ENCODE results near the gene POLR2L. TPM values are rescaled to one million over a fixed set of nuclear protein-coding genes. Genes with fewer than 3 reads are reported as not detected.

The POLR2L gene
- total and polyA plus RNA-seq, 2 of the 13 experiments (the other 11 are each of a cell fraction or from before 2014, with no cell fraction given): 104 to 114 TPM

DNA sequence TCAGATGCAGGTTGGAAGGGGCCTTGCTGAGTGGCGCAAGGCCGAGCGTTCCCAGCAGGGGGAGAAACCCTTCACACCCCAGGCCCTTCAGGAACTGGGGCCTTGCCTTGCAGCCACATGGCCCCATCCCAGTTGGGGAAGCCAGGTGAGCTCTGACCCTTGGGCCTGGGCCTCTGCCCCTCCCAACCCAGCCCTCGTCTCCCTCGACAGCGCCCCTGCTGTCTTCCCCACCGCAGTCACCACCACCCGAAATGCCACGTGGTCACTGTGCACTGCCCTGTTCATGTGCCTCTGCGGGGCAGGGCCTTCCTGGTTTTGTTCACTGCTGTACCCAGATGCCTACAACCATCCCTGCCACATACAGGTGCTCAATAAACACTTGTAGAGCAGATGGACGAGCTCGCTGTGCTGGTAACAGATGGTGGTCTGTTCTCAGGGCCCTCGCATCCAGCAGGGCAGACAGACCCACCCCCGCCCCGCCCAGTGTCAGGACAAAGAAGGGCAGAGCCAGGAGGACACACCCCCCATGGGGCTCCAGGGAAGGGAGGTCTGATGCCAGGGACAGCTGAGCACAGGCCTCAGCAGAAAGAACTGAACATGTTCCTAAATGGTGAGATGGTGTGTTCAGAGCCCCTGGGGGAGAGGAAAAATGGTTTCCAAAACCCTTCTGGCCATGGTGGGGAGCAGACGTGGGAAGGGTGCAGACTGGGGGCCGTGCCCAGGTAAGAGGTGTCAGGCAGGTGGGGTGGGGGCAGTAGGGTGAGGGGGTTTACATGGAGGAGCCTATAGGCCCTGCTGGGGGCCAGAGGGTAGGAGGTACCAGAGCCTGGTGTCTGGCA, 3.7 kb downstream of the POLR2L start (continued):
- TF ChIP-seq, protein P1, sequence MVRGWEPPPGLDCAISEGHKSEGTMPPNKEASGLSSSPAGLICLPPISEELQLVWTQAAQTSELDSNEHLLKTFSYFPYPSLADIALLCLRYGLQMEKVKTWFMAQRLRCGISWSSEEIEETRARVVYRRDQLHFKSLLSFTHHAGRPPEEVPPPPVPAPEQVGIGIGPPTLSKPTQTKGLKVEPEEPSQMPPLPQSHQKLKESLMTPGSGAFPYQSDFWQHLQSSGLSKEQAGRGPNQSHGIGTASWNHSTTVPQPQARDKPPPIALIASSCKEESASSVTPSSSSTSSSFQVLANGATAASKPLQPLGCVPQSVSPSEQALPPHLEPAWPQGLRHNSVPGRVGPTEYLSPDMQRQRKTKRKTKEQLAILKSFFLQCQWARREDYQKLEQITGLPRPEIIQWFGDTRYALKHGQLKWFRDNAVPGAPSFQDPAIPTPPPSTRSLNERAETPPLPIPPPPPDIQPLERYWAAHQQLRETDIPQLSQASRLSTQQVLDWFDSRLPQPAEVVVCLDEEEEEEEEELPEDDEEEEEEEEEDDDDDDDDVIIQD (CRISPR knock-in tag; IDR thresholded peaks at IDR 0.05; ENCODE audit: low read depth): peak; percentile 62; the same call in 1 of the 2 replicates
- TF ChIP-seq NCOA5 (CRISPR knock-in tag; IDR thresholded peaks at IDR 0.05) (no peak), THAP8 (CRISPR knock-in tag; IDR thresholded peaks at IDR 0.05; ENCODE audit: borderline replicate concordance) (no peak), NFE2L2 (IDR thresholded peaks at IDR 0.05; ENCODE audit: low read length) (no peak), GZF1 (CRISPR knock-in tag; IDR thresholded peaks at IDR 0.05) (0 out of 2 replicates have a peak, but pooled peaks have one; percentile 41), PPARG (CRISPR knock-in tag; conservative IDR thresholded peaks at IDR 0.05) (peak; percentile 50; the same call in 1 of the 2 replicates), AHDC1 (CRISPR knock-in tag; IDR thresholded peaks at IDR 0.05; ENCODE audit: borderline replicate concordance) (no peak), MAF1 (CRISPR knock-in tag; IDR thresholded peaks at IDR 0.05; ENCODE audit: borderline replicate concordance) (no peak), RELA (CRISPR knock-in tag; IDR thresholded peaks at IDR 0.05) (no peak), RFXAP (CRISPR knock-in tag; IDR thresholded peaks at IDR 0.05; ENCODE audit: borderline replicate concordance) (no peak), ZNF276 (CRISPR knock-in tag; IDR thresholded peaks at IDR 0.05; ENCODE audit: low read depth) (peak; percentile 68; the same call in 1 of the 2 replicates), FOSL1 (CRISPR knock-in tag; IDR thresholded peaks at IDR 0.05; ENCODE audit: borderline replicate concordance) (no peak), NFKBIZ (CRISPR knock-in tag; IDR thresholded peaks at IDR 0.05) (no peak), TBP (CRISPR knock-in tag; IDR thresholded peaks at IDR 0.05) (no peak), ZNF589 (CRISPR knock-in tag; conservative IDR thresholded peaks at IDR 0.05) (peak; percentile 68; the same call in 1 of the 2 replicates), NR2C2 (CRISPR knock-in tag; IDR thresholded peaks at IDR 0.05; ENCODE audit: borderline replicate concordance) (peak; percentile 68), ZMYM4 (CRISPR knock-in tag; IDR thresholded peaks at IDR 0.05) (peak; percentile 52; the same call in 1 of the 2 replicates)
- TF ChIP-seq, protein P2, sequence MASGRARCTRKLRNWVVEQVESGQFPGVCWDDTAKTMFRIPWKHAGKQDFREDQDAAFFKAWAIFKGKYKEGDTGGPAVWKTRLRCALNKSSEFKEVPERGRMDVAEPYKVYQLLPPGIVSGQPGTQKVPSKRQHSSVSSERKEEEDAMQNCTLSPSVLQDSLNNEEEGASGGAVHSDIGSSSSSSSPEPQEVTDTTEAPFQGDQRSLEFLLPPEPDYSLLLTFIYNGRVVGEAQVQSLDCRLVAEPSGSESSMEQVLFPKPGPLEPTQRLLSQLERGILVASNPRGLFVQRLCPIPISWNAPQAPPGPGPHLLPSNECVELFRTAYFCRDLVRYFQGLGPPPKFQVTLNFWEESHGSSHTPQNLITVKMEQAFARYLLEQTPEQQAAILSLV (CRISPR knock-in tag; IDR thresholded peaks at IDR 0.05; ENCODE audit: borderline replicate concordance): no peak; the same call in 1 of the 2 replicates
